GM18505 (cell line): ENCODE data around the gene SH2D6.

Experiments used
- ATAC-seq: cut with Tn5 transposase; IDR thresholded peaks from one replicate; pipeline ENCODE4 v1.9.1; 2021; ENCODE audit not compliant: unreplicated experiment
- POLR2A ChIP-seq: IDR thresholded peaks from 4 replicates; pipeline ENCODE4 v1.6.1; 2011; ENCODE audit warnings: borderline replicate concordance; ENCODE audit not compliant: insufficient read depth, insufficient read length; ENCODE audit errors: extremely low read depth

SH2D6 gene

DNA sequence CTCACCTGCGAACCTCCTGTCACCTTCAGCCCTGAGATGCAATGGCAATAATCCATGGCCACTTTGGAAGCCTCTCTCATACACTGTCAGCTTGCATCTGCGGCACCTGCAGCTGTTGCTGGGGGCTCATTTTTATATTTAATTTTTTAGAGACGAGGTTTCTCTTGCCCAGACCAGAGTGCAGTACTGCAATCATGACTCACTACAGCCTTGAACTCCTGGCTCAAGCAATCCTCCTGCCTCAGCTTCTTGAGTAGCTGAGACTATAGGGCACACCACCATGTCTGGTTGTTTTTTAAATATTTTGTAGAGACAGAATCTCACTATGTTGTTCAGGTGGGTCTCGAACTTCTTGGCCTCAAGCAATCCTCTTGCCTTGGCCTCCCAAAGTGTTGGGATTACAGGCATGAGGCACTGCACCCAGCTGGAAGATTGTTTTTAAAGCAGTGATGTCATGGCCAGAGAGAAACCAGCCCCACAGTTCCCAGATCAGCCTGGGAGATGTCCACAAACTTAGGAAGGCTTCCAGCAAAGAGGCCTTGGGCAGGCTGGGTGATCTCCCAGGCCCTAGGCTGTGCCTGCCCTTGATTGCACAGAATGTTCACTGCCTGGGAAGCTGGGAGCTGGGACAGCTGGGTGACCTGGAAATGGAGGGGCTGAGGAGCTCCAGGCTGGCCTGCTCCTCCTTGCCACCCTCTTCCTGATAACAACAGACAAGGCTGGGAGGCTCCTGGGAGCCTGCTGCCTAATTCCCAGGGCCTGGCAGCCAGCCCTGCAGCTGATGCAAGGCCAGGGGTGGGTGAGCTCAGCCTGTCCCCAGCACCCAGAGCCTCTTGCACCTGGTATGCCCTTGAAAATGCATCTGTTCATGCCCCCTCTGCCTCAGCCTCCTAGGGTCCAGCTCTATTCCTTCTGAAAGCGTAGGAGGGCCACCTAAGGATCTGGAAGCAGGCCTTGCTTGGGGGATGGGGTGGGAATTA lies 27.1 kb downstream of the SH2D6 start:
- no peak for ATAC-seq
- TF ChIP-seq POLR2A = no peak

DNA sequence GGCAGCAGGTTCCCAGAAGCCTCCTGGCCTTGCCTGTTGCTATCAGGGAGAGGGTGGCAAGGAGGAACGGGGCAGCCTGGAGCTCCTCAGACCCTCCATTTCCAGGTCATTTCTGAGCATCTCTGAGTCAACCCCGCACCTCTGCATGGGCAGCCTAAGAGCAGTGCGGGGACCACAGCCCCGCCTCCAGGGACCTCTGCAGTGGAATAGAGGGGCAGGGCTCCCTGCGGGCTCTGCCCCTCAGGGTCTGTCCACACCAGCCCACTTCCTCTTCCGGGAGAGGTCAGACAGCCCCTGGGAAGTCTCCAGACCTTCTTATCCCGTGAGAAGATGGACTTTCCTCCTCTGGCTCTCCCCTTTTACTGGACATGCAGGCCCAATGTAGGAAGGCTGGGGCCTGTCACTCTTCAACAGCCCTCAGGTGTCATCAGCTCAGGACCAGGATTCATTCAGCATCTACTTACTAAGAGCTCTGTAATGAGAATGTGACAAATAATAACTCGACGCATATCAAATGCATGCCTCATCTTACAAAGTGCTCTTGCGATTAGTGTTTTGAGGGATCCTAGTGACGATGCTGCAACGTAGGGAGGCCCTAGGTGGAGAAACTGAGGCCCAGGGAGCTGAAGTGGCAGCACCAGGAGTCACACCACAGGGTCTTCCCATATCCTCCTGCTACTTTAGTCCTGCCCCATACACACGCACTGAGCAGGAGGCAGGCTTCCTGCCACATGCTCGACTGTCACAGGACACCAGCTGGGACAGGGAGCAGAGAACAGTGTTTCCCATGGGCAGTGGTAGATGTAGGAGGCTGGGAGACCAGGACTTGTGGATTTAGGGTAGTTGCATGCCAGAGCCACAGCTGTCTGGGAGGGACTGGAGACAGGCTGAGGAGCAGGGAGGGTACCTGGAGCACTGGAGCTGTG lies 28.0 kb downstream of the SH2D6 start:
- no peak for ATAC-seq
- no peak for TF ChIP-seq POLR2A

DNA sequence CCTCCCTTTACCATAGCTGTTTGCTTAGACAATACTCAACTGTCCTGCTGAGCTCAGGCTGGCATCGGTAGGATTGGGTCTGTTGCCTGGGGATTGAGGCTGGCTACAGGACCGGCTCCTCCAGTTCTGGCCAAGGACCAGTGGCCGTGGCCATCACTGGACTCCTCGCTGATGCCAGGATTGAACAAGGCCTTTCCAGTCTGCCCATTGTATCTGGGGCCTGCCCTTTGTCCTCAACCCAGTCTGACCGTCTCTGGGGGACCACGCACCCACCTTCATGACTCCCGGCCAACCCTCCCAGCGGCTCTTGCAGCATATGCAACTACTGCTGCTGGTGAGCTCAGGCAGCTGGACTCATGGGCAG lies 28.7 kb downstream of the SH2D6 start:
- TF ChIP-seq POLR2A = no peak
- no peak for ATAC-seq

DNA sequence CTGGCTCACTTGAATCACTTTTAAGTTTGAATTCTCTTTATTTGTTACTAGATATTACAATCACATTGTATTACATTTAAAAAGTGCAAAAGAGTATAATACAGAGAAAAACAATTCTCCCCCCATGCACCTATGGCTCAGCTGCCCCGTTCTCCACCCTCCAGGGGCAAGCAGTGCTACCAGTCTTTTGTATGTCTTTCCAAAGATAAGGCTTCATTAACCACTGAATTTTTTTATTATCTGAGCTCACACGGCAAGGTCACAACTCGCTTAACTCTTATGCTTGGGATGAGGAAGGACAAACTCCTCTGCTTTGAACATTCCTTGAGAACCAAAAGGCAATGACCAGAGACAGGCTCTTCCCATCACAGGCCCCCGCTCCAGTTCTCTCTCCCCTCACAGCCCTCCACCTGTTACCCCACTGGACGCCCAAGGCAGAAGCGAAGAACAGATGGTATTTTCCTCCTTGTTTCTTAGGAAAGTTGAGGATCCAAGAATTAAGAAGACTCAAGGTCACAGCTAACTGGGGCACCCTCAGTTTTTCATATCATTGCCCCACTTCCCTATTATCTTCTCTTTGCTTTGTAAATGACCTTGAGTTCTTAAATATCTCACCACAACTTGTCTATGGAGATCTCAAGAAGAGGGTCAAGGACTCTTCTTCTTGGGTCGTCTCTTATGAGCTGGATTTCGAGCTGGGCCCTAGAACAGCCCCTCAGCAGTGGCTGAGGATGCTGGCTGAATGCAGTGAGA lies 30.1 kb downstream of the SH2D6 start:
- no peak for ATAC-seq
- TF ChIP-seq POLR2A = no peak

DNA sequence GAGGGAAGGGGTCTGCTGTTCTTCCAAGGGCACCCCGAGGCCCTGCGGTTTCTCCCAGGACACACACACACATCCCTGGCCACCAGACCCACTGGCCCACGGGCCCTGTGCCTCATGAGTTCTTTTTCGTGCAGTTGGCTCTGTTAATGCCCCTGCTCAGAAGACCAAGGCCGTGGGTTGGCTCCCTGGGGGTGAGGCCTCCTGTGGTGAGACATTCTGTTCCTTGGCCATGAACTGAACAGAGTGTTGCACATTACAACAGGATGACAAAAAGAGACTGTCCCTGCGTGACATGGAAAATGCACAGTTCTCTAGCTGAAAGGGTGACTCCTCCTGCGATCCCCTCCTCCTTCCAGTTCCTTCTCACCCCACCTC lies 30.7 kb downstream of the SH2D6 start:
- TF ChIP-seq POLR2A = no peak
- ATAC-seq = no peak

DNA sequence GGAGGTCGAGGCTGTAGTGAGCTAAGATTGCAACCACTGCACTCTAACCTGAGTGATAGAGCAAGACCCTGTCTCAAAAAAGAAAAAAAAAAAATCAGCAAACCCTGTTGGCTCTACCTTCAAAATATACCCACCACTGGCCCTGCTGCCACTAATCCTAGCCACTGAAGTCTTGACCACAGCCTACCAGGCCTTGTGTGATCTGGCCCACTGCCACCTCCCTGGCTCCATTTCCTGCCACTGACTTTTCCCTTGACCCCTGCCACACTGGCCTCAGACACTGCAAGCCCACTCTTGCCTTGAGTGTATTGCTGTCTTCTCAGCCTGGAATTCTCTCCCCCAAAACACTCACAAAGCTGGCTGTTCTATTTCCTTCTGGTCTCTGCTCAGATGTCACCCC lies 33.7 kb downstream of the SH2D6 start:
- no peak for TF ChIP-seq POLR2A
- no peak for ATAC-seq

DNA sequence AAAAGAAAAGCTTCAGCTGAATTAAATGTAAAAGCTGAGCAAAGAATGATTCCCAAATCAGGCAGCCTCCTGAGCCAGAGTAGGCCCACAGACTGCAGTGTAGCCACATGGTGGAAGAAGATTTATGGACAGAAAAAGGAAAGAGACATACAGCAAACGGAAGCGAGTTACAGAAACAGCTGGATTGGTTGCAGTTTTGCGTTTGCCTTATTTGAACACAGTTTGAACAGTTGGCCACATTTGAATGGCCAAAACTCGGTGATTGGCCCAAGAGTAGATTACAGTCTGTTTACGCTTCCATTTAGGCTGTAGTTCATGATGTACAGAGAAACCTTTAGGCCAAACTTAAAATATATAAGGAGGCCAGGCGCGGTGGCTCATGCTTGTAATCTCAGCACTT lies 35.1 kb downstream of the SH2D6 start:
- no peak for ATAC-seq
- TF ChIP-seq POLR2A = no peak

DNA sequence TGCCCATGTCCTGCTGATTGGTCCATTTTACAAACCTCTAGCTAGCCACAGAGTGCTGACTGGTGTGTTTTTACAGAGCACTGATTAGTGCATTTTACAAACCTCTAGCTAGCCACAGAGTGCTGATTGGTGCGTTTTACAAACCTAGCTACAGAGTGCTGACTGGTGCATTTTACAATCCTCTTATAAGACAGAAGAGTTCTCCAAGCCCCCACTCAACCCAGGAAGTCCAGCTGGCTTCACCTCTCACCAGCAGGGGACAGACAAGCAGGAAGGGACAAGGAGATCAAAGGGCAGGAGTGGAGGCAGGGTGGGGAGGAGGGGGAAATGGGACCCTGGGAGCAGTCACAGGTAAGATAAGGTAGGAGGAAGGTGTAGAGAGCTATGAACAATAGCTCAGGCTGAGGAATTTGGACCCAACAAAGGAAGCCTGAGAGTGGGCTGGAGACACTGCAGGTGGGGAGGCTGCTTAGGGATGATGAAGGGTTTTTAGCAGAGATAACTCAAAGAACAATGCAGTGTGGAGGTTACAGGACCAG lies 37.1 kb downstream of the SH2D6 start:
- ATAC-seq = no peak
- no peak for TF ChIP-seq POLR2A

DNA sequence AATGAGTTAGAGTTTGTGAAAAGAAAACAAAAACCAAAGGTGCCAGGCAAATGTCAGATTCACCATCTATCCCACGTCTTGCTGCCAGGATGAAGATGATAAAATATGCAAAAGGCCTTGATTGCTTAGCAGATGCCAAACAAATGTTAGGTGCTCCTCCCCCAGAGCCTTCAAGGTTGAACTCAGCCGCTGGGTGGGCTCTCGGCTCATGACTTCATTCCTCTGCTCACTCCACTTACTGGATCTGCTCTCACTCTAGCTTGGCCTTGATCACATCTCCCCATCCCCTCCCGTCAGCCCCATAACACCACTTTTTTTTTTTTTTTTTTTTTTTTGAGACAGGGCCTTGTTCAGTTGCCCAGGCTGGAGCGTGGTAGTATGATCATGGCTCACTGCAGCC lies 38.5 kb downstream of the SH2D6 start:
- TF ChIP-seq POLR2A = no peak
- ATAC-seq = no peak

DNA sequence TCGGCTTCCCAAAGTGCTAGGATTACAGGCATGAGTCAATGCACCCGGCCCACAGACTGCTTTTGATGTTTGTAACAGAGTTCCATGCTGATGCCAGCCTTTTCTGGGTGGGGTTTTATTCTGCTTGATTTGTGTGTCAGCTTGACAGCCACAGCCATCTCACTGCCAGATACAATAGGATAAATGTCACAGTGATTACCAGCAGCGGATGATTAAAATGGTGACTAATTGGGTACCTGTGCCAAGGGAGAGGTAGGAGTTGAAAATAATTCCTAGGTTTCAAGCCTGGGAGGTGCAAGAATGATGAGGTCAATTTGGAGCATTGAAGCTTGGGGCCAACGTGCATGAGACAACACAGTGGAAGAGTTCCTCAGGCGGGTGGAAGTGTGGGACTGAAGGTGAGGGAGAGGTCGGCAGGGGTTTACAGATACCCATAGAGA lies 39.4 kb downstream of the SH2D6 start:
- no peak for TF ChIP-seq POLR2A
- ATAC-seq = no peak

DNA sequence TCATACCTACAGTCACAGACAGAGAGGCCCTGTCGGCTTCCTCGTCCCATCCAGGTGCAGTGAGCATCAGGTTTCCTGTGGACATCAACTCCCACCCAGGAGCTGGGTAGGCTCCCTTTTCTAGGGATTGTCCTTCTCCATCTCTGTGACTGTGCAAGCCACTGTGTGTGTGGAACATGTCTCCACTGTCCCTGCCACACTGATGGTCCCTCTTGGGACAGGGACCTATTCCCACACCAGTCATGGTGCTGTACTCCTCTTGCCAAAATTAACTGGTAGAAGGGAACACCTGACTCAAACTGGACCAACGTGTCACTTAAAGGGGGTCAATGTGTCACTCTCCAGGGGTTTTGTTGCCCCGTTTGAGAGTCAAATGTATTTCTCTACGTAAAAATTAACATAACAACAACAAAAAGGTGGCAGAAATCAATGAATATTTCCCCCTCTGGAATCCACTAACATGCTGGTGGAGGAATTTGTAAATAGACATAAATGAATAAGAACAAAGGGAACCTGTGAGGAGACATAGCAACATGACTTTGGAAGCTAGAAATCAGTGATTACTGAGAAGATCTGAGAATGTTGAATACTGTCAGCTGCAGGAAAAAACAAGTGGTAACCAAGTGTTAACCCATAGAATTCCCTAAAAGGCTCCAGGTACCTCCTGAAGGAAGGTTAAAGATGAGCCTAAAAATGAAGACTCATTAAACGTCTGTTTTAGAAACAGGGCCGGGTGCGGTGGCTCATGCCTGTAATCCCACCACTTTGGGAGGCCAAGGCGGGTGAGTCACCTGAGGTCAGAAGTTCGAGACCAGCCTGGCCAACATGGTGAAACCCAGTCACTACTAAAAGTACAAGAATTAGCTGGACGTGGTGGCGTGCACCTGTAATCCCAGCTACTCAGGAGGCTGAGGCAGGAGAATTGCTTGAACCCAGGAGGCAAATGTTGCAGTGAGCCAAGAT lies 40.4 kb downstream of the SH2D6 start:
- ATAC-seq = no peak
- TF ChIP-seq POLR2A = no peak

DNA sequence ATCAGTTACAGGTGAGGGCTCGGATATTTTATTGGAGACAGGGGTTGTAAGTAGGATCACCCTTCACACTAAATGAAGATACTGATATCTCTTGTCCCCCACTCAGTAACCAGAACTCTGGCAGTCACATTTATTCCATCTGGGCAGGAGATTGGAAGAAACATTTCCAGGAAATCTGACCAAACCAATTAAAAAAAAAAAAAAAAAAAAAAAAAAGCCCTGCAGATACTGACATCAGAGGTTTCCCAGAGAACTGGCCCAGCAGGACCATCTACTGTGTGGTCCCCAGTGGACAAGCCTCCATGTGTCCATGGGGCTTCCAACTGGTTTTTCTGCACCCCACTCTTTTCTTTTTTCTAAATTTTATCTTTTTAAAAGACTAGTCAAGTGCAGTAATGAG lies 41.3 kb downstream of the SH2D6 start:
- no peak for TF ChIP-seq POLR2A
- no peak for ATAC-seq
